Activated naive CD8-positive, alpha-beta T cell treated with anti-CD3 and anti-CD28 coated beads, Interleukin-2, amount 10 ng/mL, durations not matched to agents 7 days and 5 days (primary cell): ENCODE measurements around the gene PPP2R2C. TPM values are rescaled to one million over a fixed set of nuclear protein-coding genes. Genes with fewer than 3 reads are reported as not detected.

Experiments
- ATAC-seq: fragments of 150-1000 bp; cut with Tn5 transposase; one replicate; pipeline ENCODE4 v1.10.0; 2021; ENCODE audit warnings: low read depth, moderate library complexity
- POLR2A ChIA-PET: fragments of 350-600 bp; sonication (Branson Sonifier 250); formaldehyde crosslinking; loops from one replicate; lab custom pipeline; 2021; ENCODE audit warnings: antibody characterized with exemption; lab: Charles Lee
- DNase-seq: peaks from one replicate; pipeline ENCODE4 v3.0.0; 2021
- H3K27ac Mint-ChIP-seq: one replicate; pipeline ENCODE4 v1.8.0; 2022; ENCODE audit warnings: mild to moderate bottlenecking, mixed read lengths
- H3K27me3 Mint-ChIP-seq: one replicate; pipeline ENCODE4 v1.8.0; 2022; ENCODE audit warnings: mild to moderate bottlenecking, moderate library complexity, mixed read lengths
- H3K36me3 Mint-ChIP-seq: one replicate; pipeline ENCODE4 v1.8.0; 2021; ENCODE audit warnings: mild to moderate bottlenecking, mixed read lengths
- H3K4me1 Mint-ChIP-seq: one replicate; pipeline ENCODE4 v1.8.0; 2021; ENCODE audit warnings: mixed read lengths
- H3K4me3 Mint-ChIP-seq: one replicate; pipeline ENCODE4 v1.8.0; 2022; ENCODE audit warnings: mild to moderate bottlenecking, moderate library complexity, mixed read lengths
- H3K9me3 Mint-ChIP-seq: one replicate; pipeline ENCODE4 v1.8.0; 2021; ENCODE audit warnings: mixed read lengths
- total RNA-seq, 2 experiments: library from RNA; stranded (reverse); gene quantifications; one replicate each; pipeline ENCODE4 v1.2.3, GENCODE V29; 2021

The PPP2R2C gene
- total RNA-seq, 2 experiments from 2014 or later, result not detected

DNA sequence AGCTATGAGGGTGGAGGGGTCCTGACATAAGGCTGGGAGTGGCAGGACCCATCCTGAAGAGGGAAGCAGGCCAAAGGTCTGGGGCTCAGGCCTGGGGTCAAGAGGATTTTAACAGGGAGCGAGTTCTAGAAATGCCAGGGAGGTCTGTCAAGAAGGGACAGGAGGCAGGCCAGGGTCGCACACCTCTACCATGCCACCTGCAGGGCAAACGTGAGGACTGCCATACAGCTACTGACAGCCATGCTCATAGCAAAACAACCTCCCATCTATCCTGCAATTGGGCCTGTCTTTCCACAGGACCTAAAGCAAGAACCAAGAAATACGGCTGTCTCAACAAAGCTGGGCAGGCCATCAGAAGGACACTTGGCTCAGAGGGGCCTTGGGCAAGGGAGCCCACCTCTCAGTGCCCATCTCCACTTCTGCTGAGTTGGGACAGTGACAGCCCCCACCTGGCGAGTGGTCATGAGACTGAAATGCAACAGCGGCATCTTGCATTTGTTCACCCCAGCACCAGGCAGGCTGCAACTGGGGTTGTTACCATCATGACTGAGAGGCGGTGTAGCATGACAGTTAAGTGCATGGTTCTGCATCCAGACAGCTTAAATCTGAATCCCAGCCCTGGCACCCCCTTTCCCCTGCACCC is 110.0 kb downstream of the PPP2R2C start:
- no peak for ATAC-seq
- H3K36me3 Mint-ChIP-seq, result no peaks in the 10 kb centered on the region
- H3K4me3 Mint-ChIP-seq, result no peak overlapping the region
- H3K27ac Mint-ChIP-seq, result no peak overlapping the region
- peaks cover 3% of the 10 kb centered on the region for H3K27me3 Mint-ChIP-seq
- POLR2A ChIA-PET, result no interaction called here
- no peaks in the 10 kb centered on the region for H3K9me3 Mint-ChIP-seq
- H3K4me1 Mint-ChIP-seq, result no peaks in the 10 kb centered on the region
- no peak for DNase-seq

DNA sequence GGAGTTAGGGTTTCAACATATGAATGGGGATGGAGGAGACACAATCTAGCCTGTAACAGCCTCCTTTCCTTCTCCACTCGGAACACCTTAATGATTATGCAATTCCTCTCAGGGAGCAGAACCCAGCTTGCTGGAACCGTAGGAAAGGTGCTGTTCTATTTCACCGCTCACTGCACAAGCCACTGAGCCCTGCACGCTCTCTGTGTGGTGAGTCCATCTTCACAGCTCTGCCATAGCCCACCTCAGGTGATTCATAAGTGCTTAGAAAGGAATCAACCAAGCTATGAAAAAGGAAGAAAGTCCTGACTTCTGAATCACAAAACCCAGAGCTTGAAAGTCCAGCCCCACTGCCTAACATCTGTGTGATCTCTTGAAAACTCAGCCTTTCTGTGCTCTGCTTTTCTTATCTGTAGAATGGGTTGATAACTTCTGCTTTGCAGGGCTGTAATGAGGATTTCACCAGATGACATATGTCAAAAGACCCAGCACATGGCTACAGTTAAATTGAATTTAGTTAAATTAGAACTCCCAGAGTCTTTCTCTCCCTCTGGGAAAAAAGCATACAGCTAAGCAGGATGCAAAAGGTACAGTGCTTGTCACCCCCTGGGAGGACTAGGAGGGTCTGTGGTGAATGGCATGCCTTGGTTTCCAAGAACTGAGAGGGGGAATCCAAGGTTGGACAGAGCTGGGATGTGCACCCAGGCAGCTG is 111.2 kb downstream of the PPP2R2C start:
- Mint-ChIP-seq H3K27me3 (peaks cover 3% of the 10 kb centered on the region), H3K27ac (no peak overlapping the region), H3K4me3 (no peak overlapping the region), H3K4me1 (no peaks in the 10 kb centered on the region), H3K36me3 (no peaks in the 10 kb centered on the region), H3K9me3 (no peaks in the 10 kb centered on the region)
- POLR2A ChIA-PET, result interaction anchor here (0.6 kb wide), 1 partner anchor 728 kb away, joined by 3 read pairs; no protein-coding TSS in a partner anchor
- ATAC-seq (no peak), DNase-seq (no peak)

DNA sequence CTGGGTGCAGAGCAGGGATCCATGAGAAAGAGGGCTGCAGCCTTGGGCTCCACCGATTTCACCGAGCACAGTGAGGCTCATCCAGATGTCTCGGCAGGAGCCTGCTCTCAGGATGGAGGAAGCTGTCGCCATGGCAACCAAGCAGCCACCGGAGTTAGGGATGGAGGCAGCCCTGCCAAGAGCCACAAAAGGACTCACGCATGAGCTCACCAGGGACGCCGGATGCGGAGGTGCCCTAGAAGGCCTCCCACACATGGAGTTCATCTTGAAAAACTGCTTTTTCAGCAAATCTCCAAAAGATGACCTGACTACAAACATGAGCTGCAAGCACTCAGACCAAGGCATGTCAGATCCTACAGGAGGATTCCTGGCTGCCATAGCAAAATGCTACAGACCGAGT is 112.0 kb downstream of the PPP2R2C start:
- H3K9me3 Mint-ChIP-seq, result no peaks in the 10 kb centered on the region
- DNase-seq, result no peak
- H3K27ac Mint-ChIP-seq, result no peak overlapping the region
- H3K27me3 Mint-ChIP-seq, result peaks cover 5% of the 10 kb centered on the region
- POLR2A ChIA-PET, result no interaction called here
- ATAC-seq, result no peak
- H3K4me3 Mint-ChIP-seq, result no peak overlapping the region
- no peaks in the 10 kb centered on the region for H3K36me3 Mint-ChIP-seq
- H3K4me1 Mint-ChIP-seq, result no peaks in the 10 kb centered on the region

DNA sequence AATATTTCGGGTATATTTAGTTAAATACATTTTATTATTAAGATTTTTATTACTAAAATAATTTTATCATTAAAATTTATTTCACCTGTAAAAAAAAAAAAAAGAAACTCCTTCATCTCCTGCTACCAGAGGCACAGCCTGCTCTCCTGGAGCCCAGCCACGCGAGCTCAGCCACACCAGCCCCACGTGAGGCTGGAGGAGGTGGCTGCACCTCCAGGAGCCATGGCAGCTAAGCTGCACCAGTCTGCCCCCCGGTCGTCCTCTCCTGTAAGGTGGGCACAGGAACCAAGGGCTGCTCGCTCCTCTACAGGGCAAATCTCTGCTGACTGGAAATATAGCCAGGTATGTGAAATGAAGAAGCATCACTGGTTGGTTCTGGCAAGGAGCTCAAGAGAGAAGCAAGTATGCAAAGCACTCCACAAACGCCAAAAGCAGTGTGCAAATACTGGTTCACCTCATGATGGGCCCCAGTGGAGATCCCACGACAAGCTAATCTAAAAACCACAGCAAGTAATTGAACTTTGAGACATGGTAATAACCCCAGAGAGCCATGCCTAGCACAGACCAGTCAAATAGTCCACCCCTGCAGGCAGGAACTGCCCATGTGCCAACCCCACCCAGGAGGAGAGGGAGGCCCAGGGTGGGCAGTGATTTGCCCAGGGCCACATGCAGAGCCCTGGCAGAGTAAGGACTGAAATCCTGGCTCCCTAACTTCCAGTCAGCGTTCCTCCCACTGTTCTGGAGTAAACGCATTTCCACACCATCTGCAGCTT is 112.7 kb downstream of the PPP2R2C start:
- no peak for DNase-seq
- H3K36me3 Mint-ChIP-seq, result no peaks in the 10 kb centered on the region
- H3K4me3 Mint-ChIP-seq, result no peak overlapping the region
- ATAC-seq, result no peak
- H3K27ac Mint-ChIP-seq, result no peak overlapping the region
- POLR2A ChIA-PET, result no interaction called here
- no peaks in the 10 kb centered on the region for H3K4me1 Mint-ChIP-seq
- H3K9me3 Mint-ChIP-seq, result no peaks in the 10 kb centered on the region
- peaks cover 5% of the 10 kb centered on the region for H3K27me3 Mint-ChIP-seq

DNA sequence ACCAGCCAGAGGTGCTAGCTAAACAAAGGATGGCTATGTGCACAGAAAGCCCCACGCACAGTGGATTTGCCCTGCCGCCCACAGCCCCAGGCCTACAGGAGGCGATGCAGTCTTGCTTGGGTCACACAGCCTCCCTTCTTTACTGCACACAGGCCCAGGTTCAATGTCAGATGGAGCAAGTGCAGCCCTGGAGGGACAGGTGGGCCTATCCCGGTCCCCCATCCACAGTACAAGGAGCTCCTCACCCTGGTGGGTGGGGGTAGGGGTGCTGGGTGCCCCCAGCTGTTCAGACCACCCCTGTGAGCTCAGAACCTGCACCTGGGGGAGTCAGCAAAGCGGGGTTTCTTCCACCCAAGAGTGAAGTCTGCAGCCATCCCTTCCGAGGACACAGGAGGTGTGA is 114.9 kb downstream of the PPP2R2C start:
- Mint-ChIP-seq H3K9me3 (no peaks in the 10 kb centered on the region), H3K4me1 (no peaks in the 10 kb centered on the region), H3K27me3 (peaks cover 8% of the 10 kb centered on the region), H3K27ac (no peak overlapping the region), H3K4me3 (no peak overlapping the region), H3K36me3 (no peaks in the 10 kb centered on the region)
- DNase-seq, result no peak
- no peak for ATAC-seq
- POLR2A ChIA-PET, result no interaction called here

DNA sequence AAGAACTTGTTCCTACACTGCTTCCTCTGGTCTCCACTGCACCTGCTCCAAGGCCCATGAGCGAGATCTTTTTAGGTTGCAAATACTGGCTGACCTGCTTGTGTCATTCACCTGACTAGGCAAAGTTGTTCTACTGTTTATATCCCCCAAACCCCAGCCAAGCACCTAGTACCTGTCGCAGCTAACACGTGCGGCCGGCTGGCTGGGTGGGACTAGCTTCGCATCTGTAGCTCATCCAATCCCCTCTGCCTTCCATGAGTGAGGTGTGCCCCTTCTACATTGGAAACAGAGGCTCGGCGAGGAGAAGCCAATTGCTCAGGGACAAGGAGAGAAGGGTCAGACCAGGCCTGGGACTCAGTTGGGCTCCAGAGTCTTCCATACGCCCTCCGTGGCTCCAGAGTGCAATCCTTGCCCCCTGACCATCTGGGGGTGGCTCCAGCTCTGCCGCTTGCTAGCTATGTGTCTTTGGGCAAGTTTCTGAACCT is 116.3 kb downstream of the PPP2R2C start:
- DNase-seq (no peak), ATAC-seq (no peak)
- no peak overlapping the region for H3K27ac Mint-ChIP-seq
- POLR2A ChIA-PET, result no interaction called here
- no peaks in the 10 kb centered on the region for H3K36me3 Mint-ChIP-seq
- no peaks in the 10 kb centered on the region for H3K9me3 Mint-ChIP-seq
- no peaks in the 10 kb centered on the region for H3K4me1 Mint-ChIP-seq
- peaks cover 8% of the 10 kb centered on the region for H3K27me3 Mint-ChIP-seq
- no peak overlapping the region for H3K4me3 Mint-ChIP-seq

DNA sequence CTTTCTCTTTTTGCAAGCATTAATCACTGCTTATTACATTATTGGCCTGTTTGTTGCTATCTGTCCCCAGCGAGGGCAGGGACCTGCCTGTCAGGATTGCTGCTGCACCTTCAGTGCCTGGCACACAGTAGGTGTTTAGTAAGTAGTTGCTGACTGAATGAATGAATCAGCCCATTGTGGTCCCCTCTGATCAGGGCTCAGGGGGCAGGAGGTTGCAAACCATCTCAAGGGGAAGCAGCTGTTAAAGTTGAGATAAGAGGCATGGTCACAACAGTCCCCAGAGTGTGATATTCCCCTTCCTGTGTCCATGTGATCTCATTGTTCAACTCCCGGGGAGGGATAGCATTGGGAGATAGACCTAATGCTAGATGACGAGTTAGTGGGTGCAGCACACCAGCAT is 117.4 kb downstream of the PPP2R2C start:
- H3K27ac Mint-ChIP-seq, result no peak overlapping the region
- H3K27me3 Mint-ChIP-seq, result peaks cover 8% of the 10 kb centered on the region
- no peak for ATAC-seq
- DNase-seq, result no peak
- H3K36me3 Mint-ChIP-seq, result no peaks in the 10 kb centered on the region
- no peak overlapping the region for H3K4me3 Mint-ChIP-seq
- no peaks in the 10 kb centered on the region for H3K9me3 Mint-ChIP-seq
- POLR2A ChIA-PET, result no interaction called here
- no peaks in the 10 kb centered on the region for H3K4me1 Mint-ChIP-seq

DNA sequence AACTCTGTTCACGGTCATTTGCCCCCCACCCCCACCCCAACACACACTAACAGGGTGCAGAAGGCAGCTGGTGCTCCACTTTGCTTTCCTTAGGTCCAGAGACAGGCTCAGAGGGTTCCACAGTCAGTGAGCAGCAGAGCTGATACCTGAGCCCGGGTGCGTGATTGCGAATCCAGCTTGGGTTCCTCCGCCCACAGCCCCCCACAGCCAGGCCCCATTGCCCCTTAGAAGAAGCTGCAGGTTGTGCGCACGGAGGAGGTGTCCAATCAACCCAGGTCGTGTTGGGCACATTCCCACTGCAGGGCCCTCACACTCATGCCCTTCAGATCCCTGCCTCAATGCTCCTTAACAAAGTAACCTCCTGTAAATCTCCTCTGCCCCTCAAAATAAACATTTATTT is 117.8 kb downstream of the PPP2R2C start:
- Mint-ChIP-seq H3K36me3 (no peaks in the 10 kb centered on the region), H3K9me3 (no peaks in the 10 kb centered on the region), H3K4me1 (no peaks in the 10 kb centered on the region), H3K27me3 (peaks cover 8% of the 10 kb centered on the region), H3K27ac (no peak overlapping the region), H3K4me3 (no peak overlapping the region)
- no peak for ATAC-seq
- POLR2A ChIA-PET, result no interaction called here
- no peak for DNase-seq

DNA sequence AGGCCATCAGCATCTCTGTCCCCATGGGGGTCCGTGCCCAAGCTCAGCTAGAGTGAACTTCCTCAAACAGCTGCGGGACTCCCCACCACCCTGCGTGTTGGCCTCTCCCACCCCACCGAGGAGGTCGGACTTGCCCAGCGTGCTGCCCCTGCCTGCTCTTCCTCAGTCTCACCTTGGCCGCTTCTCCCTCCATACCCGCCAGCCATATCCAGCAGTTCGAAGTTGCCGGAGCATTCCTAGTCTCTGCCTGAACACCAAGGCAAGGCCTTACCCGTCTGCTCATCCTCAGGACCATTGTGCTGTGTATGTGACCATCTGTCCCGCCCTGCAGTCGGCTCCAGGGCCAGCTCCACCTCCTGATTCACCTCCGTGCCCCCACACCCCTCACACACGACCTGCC is 118.3 kb downstream of the PPP2R2C start:
- Mint-ChIP-seq H3K9me3 (no peaks in the 10 kb centered on the region), H3K4me1 (no peaks in the 10 kb centered on the region), H3K27me3 (peaks cover 8% of the 10 kb centered on the region), H3K27ac (no peak overlapping the region), H3K4me3 (no peak overlapping the region), H3K36me3 (no peaks in the 10 kb centered on the region)
- ATAC-seq, result no peak
- POLR2A ChIA-PET, result no interaction called here
- DNase-seq, result no peak

DNA sequence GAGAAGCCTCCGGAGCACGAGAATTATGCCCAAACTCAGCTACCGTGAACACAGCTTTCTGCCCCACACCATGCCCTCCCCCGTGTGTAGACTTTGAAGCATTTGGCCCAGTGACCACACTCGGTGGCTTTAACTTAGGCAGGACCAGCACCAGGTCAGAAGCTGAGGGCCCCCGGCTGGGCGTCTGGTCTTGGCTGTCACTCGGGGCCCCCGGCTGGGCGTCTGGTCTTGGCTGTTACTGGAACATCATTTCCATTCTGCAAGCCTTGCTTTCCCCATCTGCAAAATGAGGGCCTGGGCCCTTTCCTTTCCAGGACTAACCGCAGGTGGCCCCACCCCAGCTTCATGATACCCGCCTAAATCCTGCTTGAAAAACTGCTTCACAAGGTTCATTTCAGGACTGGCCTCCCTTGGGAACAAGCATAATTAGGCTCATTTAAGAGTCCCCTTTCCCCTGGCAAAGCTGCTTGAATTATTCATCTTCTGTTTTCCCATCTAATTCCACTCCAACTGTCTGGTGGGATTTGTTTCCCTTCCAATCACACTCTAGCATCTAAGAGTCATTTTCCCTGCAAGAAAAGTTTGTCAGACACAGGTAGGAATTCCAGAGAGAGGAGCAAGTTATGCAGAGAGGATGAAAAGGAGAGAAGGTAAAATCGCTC is 120.3 kb downstream of the PPP2R2C start:
- Mint-ChIP-seq H3K4me1 (no peaks in the 10 kb centered on the region), H3K27me3 (peaks cover 5% of the 10 kb centered on the region), H3K9me3 (no peaks in the 10 kb centered on the region), H3K4me3 (no peak overlapping the region), H3K27ac (no peak overlapping the region), H3K36me3 (no peaks in the 10 kb centered on the region)
- no peak for ATAC-seq
- POLR2A ChIA-PET, result no interaction called here
- DNase-seq, result no peak

DNA sequence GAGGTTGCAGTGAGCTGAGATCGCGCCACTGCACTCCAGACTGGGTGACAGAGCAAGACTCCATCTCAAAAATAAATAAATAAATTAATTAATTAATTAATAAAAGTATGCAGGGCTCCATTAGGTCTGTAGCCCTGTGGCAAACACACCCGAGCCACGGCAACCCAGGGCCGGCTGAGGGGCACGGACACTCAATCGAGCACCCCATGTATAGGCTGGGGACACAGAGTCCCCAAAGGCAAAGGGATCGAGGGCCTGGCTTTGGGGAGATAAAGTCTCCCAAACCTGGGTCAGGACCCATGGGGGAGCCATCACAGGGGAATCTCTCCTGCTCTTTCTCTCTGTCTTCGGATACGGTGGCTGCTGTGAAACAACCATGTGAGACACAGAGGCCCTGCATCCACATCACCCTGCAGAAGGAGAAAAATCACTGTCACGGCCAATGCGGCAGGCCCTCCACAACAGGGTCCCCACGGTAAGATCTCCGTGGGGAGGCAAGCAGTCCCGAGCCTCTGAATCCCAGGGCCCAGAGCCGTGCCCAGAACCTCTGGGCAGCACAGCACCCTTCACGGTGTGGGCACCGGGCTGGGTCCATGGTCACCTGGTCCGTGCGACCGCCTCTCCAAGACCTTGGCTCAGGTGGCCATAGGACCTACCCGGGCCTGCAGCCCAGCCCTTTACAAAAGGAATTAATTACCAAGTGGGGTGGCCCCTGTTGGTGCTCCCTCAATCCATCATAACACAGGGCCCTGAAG is 121.0 kb downstream of the PPP2R2C start:
- POLR2A ChIA-PET, result no interaction called here
- Mint-ChIP-seq H3K27ac (no peak overlapping the region), H3K27me3 (peaks cover 5% of the 10 kb centered on the region), H3K9me3 (no peaks in the 10 kb centered on the region), H3K4me3 (no peak overlapping the region), H3K36me3 (no peaks in the 10 kb centered on the region), H3K4me1 (no peaks in the 10 kb centered on the region)
- ATAC-seq (no peak), DNase-seq (no peak)

DNA sequence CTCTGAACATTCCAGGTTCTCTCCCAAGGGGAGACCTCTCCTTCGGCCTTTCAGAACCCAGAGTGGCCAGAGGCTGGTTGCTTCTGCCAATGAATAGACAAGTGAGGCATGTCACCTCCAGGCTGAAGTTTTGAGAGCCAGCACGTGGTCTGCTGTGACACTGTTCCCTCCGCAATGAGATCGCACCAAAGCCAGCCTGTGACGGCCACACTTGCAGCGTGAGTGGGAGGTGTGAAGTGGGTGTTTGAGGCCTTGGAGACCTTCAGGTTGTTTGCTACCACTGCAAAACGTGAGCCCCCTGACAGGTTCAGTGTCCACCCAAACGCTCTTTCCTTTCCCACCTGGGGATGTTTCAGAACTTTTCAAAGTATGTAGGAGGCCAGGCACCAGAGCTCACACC is 121.8 kb downstream of the PPP2R2C start:
- H3K27me3 Mint-ChIP-seq, result peaks cover 3% of the 10 kb centered on the region
- no peaks in the 10 kb centered on the region for H3K9me3 Mint-ChIP-seq
- H3K4me3 Mint-ChIP-seq, result no peak overlapping the region
- POLR2A ChIA-PET, result no interaction called here
- no peak for ATAC-seq
- no peak overlapping the region for H3K27ac Mint-ChIP-seq
- H3K4me1 Mint-ChIP-seq, result no peaks in the 10 kb centered on the region
- no peaks in the 10 kb centered on the region for H3K36me3 Mint-ChIP-seq
- no peak for DNase-seq
